ENCODE data around the gene ATP7A.

Gene ATP7A

DNA sequence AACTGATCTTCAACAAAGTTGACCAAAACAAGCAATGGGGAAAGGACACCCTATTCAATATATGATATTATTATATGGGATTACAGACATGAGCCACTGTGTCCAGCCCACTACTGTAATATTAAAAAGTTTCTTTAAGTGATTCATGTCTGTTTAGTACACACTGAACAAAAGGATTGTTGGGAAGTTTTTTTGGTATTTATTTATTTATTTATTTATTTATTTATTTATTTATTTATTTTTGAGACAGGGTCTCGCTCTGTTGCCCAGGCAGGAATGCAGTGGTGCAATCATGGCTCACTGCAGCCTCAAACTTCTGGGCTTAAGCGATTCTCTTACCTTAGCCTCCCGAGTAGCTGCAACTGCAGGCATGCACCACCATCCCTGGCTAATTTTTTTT lies 117.3 kb downstream of the ATP7A start:
- no peak for DNase-seq (ENCODE audit: low read depth in 2 of 2)
- H3K4me3 ChIP-seq (replicated peaks in 1 of 2; ENCODE audit: low read depth in 2 of 2, low read length in 2 of 2) = no peak overlapping the region
- no peak for TF ChIP-seq CTCF (IDR thresholded peaks at IDR 0.05; ENCODE audit: low read depth, low read length)

DNA sequence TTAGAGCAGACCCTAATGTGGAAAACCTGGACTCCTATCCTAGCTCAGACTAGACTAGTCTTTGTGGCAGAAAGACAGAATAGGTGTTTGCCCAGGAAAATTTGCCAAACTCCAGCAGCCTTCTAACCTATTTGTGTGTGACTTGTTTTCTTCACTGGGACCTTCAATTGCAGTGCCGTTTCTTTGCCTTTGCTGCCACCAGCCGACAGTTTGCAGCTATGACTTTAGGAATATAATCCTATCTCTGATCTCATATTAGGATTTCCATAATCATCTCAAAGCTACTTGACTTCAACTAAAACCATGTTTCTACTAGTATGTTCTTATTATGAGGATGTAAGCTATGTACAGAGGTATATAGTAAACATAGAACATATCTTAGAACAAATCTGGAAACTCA lies 119.2 kb downstream of the ATP7A start:
- peak; percentile 38 for TF ChIP-seq CTCF (IDR thresholded peaks at IDR 0.05; ENCODE audit: low read depth, low read length)
- no peak overlapping the region for H3K4me3 ChIP-seq (replicated peaks in 1 of 2; ENCODE audit: low read depth in 2 of 2, low read length in 2 of 2)
- peak; percentile 41 to 45 for DNase-seq (ENCODE audit: low read depth in 2 of 2)

- no peak overlapping the region for H3K4me3 ChIP-seq (replicated peaks in 1 of 2; ENCODE audit: low read depth in 2 of 2, low read length in 2 of 2)
- DNase-seq (ENCODE audit: low read depth in 2 of 2) = no peak
- TF ChIP-seq CTCF (IDR thresholded peaks at IDR 0.05; ENCODE audit: low read depth, low read length) = no peak
Observed at GRCh38 chrX:78035061-78035460, 124.6 kb downstream of the ATP7A start.

DNA sequence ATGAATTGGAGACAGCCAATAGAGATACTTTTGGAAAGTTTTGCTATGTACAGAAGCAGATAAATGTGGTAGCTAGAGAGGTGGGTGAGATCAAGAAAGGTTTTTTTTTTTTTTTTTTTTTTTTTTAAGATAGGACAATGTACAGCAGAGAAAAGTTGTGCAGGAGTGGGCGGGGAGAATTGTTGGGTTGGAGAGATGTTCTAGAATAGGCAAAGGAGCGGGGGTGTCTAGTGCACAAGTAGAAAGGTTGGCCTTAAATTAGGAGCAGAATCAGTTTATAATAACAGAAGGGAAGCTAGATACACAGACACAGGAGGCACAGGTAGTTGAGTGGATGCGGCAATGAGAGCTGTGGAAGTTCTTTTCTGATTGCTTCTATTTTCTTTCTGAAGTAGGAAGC lies 127.4 kb downstream of the ATP7A start:
- TF ChIP-seq CTCF (IDR thresholded peaks at IDR 0.05; ENCODE audit: low read depth, low read length) = no peak
- H3K4me3 ChIP-seq (replicated peaks in 1 of 2; ENCODE audit: low read depth in 2 of 2, low read length in 2 of 2) = no peak overlapping the region
- DNase-seq (ENCODE audit: low read depth in 2 of 2) = no peak

GRCh38 chrX:78042601-78043000 lies 132.1 kb downstream of the ATP7A start:
- TF ChIP-seq CTCF (IDR thresholded peaks at IDR 0.05; ENCODE audit: low read depth, low read length) = no peak
- no peak overlapping the region for H3K4me3 ChIP-seq (replicated peaks in 1 of 2; ENCODE audit: low read depth in 2 of 2, low read length in 2 of 2)
- DNase-seq (ENCODE audit: low read depth in 2 of 2) = no peak

DNA sequence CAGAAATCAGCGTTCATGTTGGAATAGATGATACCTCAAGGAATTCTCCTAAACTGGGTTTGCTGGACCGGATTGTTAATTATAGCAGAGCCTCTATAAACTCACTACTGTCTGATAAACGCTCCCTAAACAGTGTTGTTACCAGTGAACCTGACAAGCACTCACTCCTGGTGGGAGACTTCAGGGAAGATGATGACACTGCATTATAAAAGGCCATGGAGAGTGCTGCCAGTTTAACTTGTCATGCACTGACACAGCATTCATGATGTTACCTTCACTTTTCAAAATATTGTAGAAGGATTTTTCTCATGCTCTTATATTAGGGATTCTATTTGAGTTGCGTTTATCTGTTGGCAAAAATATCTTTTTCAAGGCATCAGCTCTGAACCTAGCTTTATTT lies 135.9 kb downstream of the ATP7A start:
- no peak for DNase-seq (ENCODE audit: low read depth in 2 of 2)
- no peak for TF ChIP-seq CTCF (IDR thresholded peaks at IDR 0.05; ENCODE audit: low read depth, low read length)
- no peak overlapping the region for H3K4me3 ChIP-seq (replicated peaks in 1 of 2; ENCODE audit: low read depth in 2 of 2, low read length in 2 of 2)

DNA sequence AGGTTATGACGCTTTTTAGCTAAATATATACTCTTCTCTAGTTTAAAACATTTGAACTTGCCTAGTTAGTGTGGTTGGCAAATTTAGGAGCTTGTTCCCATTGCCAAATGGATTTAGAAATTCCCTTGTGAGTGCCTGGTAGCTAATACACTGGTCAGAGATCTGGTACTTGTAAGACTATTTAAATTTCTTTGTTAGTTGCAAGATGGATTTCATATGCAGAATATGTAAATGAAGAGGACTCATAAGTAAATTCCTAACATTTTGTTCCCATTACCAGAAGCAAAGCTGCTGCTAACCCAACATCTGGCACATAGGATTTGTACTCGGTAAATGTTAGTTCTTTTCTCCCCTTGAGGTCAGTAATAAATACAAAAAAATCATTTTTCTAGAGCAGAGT lies 137.6 kb downstream of the ATP7A start:
- DNase-seq (ENCODE audit: low read depth in 2 of 2) = no peak
- H3K4me3 ChIP-seq (replicated peaks in 1 of 2; ENCODE audit: low read depth in 2 of 2, low read length in 2 of 2) = no peak overlapping the region
- no peak for TF ChIP-seq CTCF (IDR thresholded peaks at IDR 0.05; ENCODE audit: low read depth, low read length)

Data from cardiac fibroblast (primary cell).